Breast epithelium (tissue), 3 donors: Measurements from ENCODE around the gene PHC2.

ENCODE experiments used
- CTCF ChIP-seq, 3 donors: fragments of 450-650 bp; IDR thresholded peaks; one replicate each; pipeline ENCODE4 v1.5.1; 2016 to 2017; ENCODE audit warnings: antibody characterized with exemption in 3 of 3, mild to moderate bottlenecking in 3 of 3, moderate library complexity in 3 of 3
- POLR2A ChIP-seq: fragments of 450-650 bp; IDR thresholded peaks from one replicate; pipeline ENCODE4 v1.6.1; 2016; ENCODE audit warnings: antibody characterized with exemption, mild to moderate bottlenecking, moderate library complexity
- POLR2AphosphoS5 ChIP-seq, 3 donors: sonication (generic); formaldehyde crosslinking; IDR thresholded peaks; one replicate each; pipeline ENCODE4 v1.6.1; 2017; ENCODE audit warnings: antibody characterized with exemption in 3 of 3

GRCh38 chr1:33314416-33314815 lies 116.5 kb downstream of the PHC2 start:
- no peak for TF ChIP-seq CTCF (IDR thresholded peaks at IDR 0.05)
- no peak for TF ChIP-seq POLR2AphosphoS5 (IDR thresholded peaks at IDR 0.05)
- no peak for TF ChIP-seq POLR2A
